ENCODE data around the gene PRDM16.

The PRDM16 gene

GRCh38 chr1:3058263-3059030, 10.6 kb upstream of the PRDM16 start:
- Histone ChIP-seq H3K27me3 (ENCODE audit: insufficient read depth, low read length, poor library complexity, severe bottlenecking) (no peaks in the 10 kb centered on the region), H3K4me1 (ENCODE audit: insufficient read depth, low read length, poor library complexity, severe bottlenecking) (peaks cover 5% of the 10 kb centered on the region), H3K4me2 (ENCODE audit: low read depth, low read length, poor library complexity, severe bottlenecking) (no peak overlapping the region), H3K4me3 (ENCODE audit: low read length, poor library complexity, severe bottlenecking) (no peak overlapping the region), H3F3A (ENCODE audit: low read depth) (no peaks in the 10 kb centered on the region), H3K9ac (ENCODE audit: low read depth, low read length, poor library complexity, severe bottlenecking) (no peak overlapping the region), H3K9me2 (replicated peaks; ENCODE audit: low read depth, low read length) (no peaks in the 10 kb centered on the region), H3K9me3 (ENCODE audit: insufficient read depth, low read depth, low read length) (no peaks in the 10 kb centered on the region), H3K79me2 (ENCODE audit: insufficient read depth, low read length) (no peaks in the 10 kb centered on the region), H3K36me3 (ENCODE audit: insufficient read depth, low read length) (no peaks in the 10 kb centered on the region), H2AFZ (ENCODE audit: low read length) (no peak overlapping the region), H4K20me1 (ENCODE audit: insufficient read depth, low read length, poor library complexity, severe bottlenecking) (no peaks in the 10 kb centered on the region)
- TF ChIP-seq EZH2phosphoT487 (IDR thresholded peaks at IDR 0.05; ENCODE audit: borderline replicate concordance): no peak
- TF ChIP-seq CTCF (conservative IDR thresholded peaks at IDR 0.05; ENCODE audit: low read length): no peak

- no peaks in the 10 kb centered on the region for H3K9me3 ChIP-seq (ENCODE audit: insufficient read depth, low read depth, low read length)
- peaks cover 5% of the 10 kb centered on the region for H3K4me1 ChIP-seq (ENCODE audit: insufficient read depth, low read length, poor library complexity, severe bottlenecking)
- no peaks in the 10 kb centered on the region for H4K20me1 ChIP-seq (ENCODE audit: insufficient read depth, low read length, poor library complexity, severe bottlenecking)
- TF ChIP-seq CTCF (conservative IDR thresholded peaks at IDR 0.05; ENCODE audit: low read length) (no peak), EZH2phosphoT487 (IDR thresholded peaks at IDR 0.05; ENCODE audit: borderline replicate concordance) (no peak)
- H3K27me3 ChIP-seq (ENCODE audit: insufficient read depth, low read length, poor library complexity, severe bottlenecking): no peaks in the 10 kb centered on the region
- H3K4me3 ChIP-seq (ENCODE audit: low read length, poor library complexity, severe bottlenecking): no peak overlapping the region
- H2AFZ ChIP-seq (ENCODE audit: low read length): no peak overlapping the region
- H3K9ac ChIP-seq (ENCODE audit: low read depth, low read length, poor library complexity, severe bottlenecking): no peak overlapping the region
- no peaks in the 10 kb centered on the region for H3F3A ChIP-seq (ENCODE audit: low read depth)
- H3K4me2 ChIP-seq (ENCODE audit: low read depth, low read length, poor library complexity, severe bottlenecking): no peak overlapping the region
- no peaks in the 10 kb centered on the region for H3K9me2 ChIP-seq (replicated peaks; ENCODE audit: low read depth, low read length)
- peaks cover 3% of the 10 kb centered on the region; the same call in 1 of the 2 replicates for H3K79me2 ChIP-seq (ENCODE audit: insufficient read depth, low read length)
- no peaks in the 10 kb centered on the region for H3K36me3 ChIP-seq (ENCODE audit: insufficient read depth, low read length)
Observed at GRCh38 chr1:3060127-3060526, 8.9 kb upstream of the PRDM16 start.

GRCh38 chr1:3060601-3061551, 8.1 kb upstream of the PRDM16 start:
- H3F3A ChIP-seq (ENCODE audit: low read depth): no peaks in the 10 kb centered on the region
- no peaks in the 10 kb centered on the region for H4K20me1 ChIP-seq (ENCODE audit: insufficient read depth, low read length, poor library complexity, severe bottlenecking)
- H3K9me3 ChIP-seq (ENCODE audit: insufficient read depth, low read depth, low read length): no peaks in the 10 kb centered on the region
- H3K36me3 ChIP-seq (ENCODE audit: insufficient read depth, low read length): no peaks in the 10 kb centered on the region
- H3K4me3 ChIP-seq (ENCODE audit: low read length, poor library complexity, severe bottlenecking): no peak overlapping the region
- H3K9me2 ChIP-seq (replicated peaks; ENCODE audit: low read depth, low read length): no peaks in the 10 kb centered on the region
- no peak overlapping the region for H3K4me2 ChIP-seq (ENCODE audit: low read depth, low read length, poor library complexity, severe bottlenecking)
- no peak overlapping the region for H3K9ac ChIP-seq (ENCODE audit: low read depth, low read length, poor library complexity, severe bottlenecking)
- H3K4me1 ChIP-seq (ENCODE audit: insufficient read depth, low read length, poor library complexity, severe bottlenecking): peaks cover 9% of the 10 kb centered on the region
- H2AFZ ChIP-seq (ENCODE audit: low read length): no peak overlapping the region
- no peak for TF ChIP-seq EZH2phosphoT487 (IDR thresholded peaks at IDR 0.05; ENCODE audit: borderline replicate concordance)
- TF ChIP-seq CTCF (conservative IDR thresholded peaks at IDR 0.05; ENCODE audit: low read length): no peak
- no peaks in the 10 kb centered on the region for H3K27me3 ChIP-seq (ENCODE audit: insufficient read depth, low read length, poor library complexity, severe bottlenecking)
- H3K79me2 ChIP-seq (ENCODE audit: insufficient read depth, low read length): peaks cover 11% of the 10 kb centered on the region; the same call in 1 of the 2 replicates
